Measurements from ENCODE around the gene HTR3E. TPM values are rescaled to one million over a fixed set of nuclear protein-coding genes. Genes with fewer than 3 reads are reported as not detected.

Gene HTR3E
- total and polyA plus RNA-seq, 2 of the 13 experiments (the other 11 are each of a cell fraction or from before 2014, with no cell fraction given), result not detected

GRCh38 chr3:184135149-184135910, 38.5 kb downstream of the HTR3E start, which contains the start of gene EIF2B5 (continued):
- peak; percentile 85; the same call in 1 of the 2 replicates for TF ChIP-seq ZNF430 (CRISPR knock-in tag; IDR thresholded peaks at IDR 0.05)
- TF ChIP-seq ZNF510 (CRISPR knock-in tag; IDR thresholded peaks at IDR 0.05; ENCODE audit: low read depth), result 0 out of 2 replicates have a peak, but pooled peaks have one; percentile 63
- no peak for TF ChIP-seq NCOR1 (IDR thresholded peaks at IDR 0.05; ENCODE audit: borderline replicate concordance, low read length)
- TF ChIP-seq ZNF253 (CRISPR knock-in tag; IDR thresholded peaks at IDR 0.05; ENCODE audit: borderline replicate concordance), result peak; percentile 10; the same call in 1 of the 2 replicates
- peak; percentile 99 for TF ChIP-seq KAT8 (CRISPR knock-in tag; IDR thresholded peaks at IDR 0.05)
- TF ChIP-seq ZNF33A (CRISPR knock-in tag; IDR thresholded peaks at IDR 0.05; ENCODE audit: borderline replicate concordance), result no peak
- TF ChIP-seq ZNF670 (CRISPR knock-in tag; IDR thresholded peaks at IDR 0.05; ENCODE audit: borderline replicate concordance), result no peak
- peak; percentile 26; the same call in 1 of the 2 replicates for TF ChIP-seq MYPOP (CRISPR knock-in tag; IDR thresholded peaks at IDR 0.05)
- TF ChIP-seq SIN3B (IDR thresholded peaks at IDR 0.05; ENCODE audit: low read length), result peak; percentile 82
- TF ChIP-seq MIER3 (CRISPR knock-in tag; IDR thresholded peaks at IDR 0.05; ENCODE audit: borderline replicate concordance), result peak; percentile 94; the same call in 1 of the 2 replicates
- TF ChIP-seq ZNF770 (CRISPR knock-in tag; IDR thresholded peaks at IDR 0.05), result no peak; the same call in 1 of the 2 replicates
- TF ChIP-seq ZFP82 (CRISPR knock-in tag; IDR thresholded peaks at IDR 0.05; ENCODE audit: borderline replicate concordance), result no peak; the same call in 1 of the 2 replicates
- no peak for TF ChIP-seq ETS1 (CRISPR knock-in tag; IDR thresholded peaks at IDR 0.05)
- TF ChIP-seq ZNF292 (CRISPR knock-in tag; IDR thresholded peaks at IDR 0.05; ENCODE audit: borderline replicate concordance, low read depth), result no peak
- no peak for TF ChIP-seq CREB3 (CRISPR knock-in tag; IDR thresholded peaks at IDR 0.05)
- TF ChIP-seq CHD4 (IDR thresholded peaks at IDR 0.05; ENCODE audit: borderline replicate concordance, low read length), result no peak
- TF ChIP-seq ZMAT3 (CRISPR knock-in tag; conservative IDR thresholded peaks at IDR 0.05), result peak; percentile 82
- TF ChIP-seq ZFP36L1 (CRISPR knock-in tag; IDR thresholded peaks at IDR 0.05), result no peak
- peak; percentile 41; the same call in 1 of the 2 replicates for TF ChIP-seq RNF2 (conservative IDR thresholded peaks at IDR 0.05; ENCODE audit: low read depth)
- peak; percentile 94 for TF ChIP-seq HDAC1 (CRISPR knock-in tag; IDR thresholded peaks at IDR 0.05)
- no peak for TF ChIP-seq ZNF660 (CRISPR knock-in tag; IDR thresholded peaks at IDR 0.05; ENCODE audit: borderline replicate concordance, low read depth)
- no peak for TF ChIP-seq ARHGAP35 (CRISPR knock-in tag; IDR thresholded peaks at IDR 0.05; ENCODE audit: borderline replicate concordance)
- no peak for TF ChIP-seq RAD51 (IDR thresholded peaks at IDR 0.05; ENCODE audit: borderline replicate concordance)
- no peak for TF ChIP-seq FOXM1 (CRISPR knock-in tag; IDR thresholded peaks at IDR 0.05)

Measured in HepG2 (cell line).